GM23338 (cell line): Measurements from ENCODE around the gene FPGS. TPM values are rescaled to one million over a fixed set of nuclear protein-coding genes. Genes with fewer than 3 reads are reported as not detected.
A peak's percentile ranks its signal among the peaks of the same experiment; 100 is the strongest.

ENCODE experiments used
- ATAC-seq: fragments of 200-7000 bp; cut with Tn5 transposase; 3 replicates; pipeline ENCODE4 v1.9.1; 2020
- DNase-seq: peaks from one replicate; pipeline ENCODE4 v3.0.0-alpha.2; 2015; ENCODE audit warnings: low spot score
- H2AFZ ChIP-seq: fragments of 200-600 bp; sonication (generic); 2 replicates; pipeline ENCODE4 v1.8.0; 2016; ENCODE audit warnings: antibody characterized with exemption, mild to moderate bottlenecking, moderate library complexity
- H3F3A ChIP-seq: fragments of 200-600 bp; sonication (generic); replicated peaks from 2 replicates; pipeline ENCODE4 v1.8.0; 2017; ENCODE audit warnings: antibody characterized with exemption, mixed run types, low read depth
- H3K27ac ChIP-seq: fragments of 200-600 bp; sonication (generic); 2 replicates; pipeline ENCODE4 v1.6.1; 2016; ENCODE audit warnings: low read depth
- H3K27me3 ChIP-seq: fragments of 200-600 bp; sonication (generic); 2 replicates; pipeline ENCODE4 v1.8.0; 2016; ENCODE audit warnings: mild to moderate bottlenecking, mixed run types, moderate library complexity; ENCODE audit not compliant: insufficient read depth
- H3K36me3 ChIP-seq: fragments of 200-600 bp; sonication (generic); 2 replicates; pipeline ENCODE4 v1.8.0; 2016; ENCODE audit warnings: mild to moderate bottlenecking; ENCODE audit not compliant: insufficient read depth
- H3K4me1 ChIP-seq: fragments of 200-600 bp; sonication (generic); 2 replicates; pipeline ENCODE4 v1.8.0; 2016; ENCODE audit warnings: mild to moderate bottlenecking, moderate library complexity; ENCODE audit not compliant: insufficient read depth
- H3K4me2 ChIP-seq: fragments of 200-600 bp; sonication (generic); 2 replicates; pipeline ENCODE4 v1.7.1; 2017; ENCODE audit warnings: mixed run types
- H3K4me3 ChIP-seq: fragments of 200-600 bp; sonication (generic); 2 replicates; pipeline ENCODE4 v1.6.1; 2016; ENCODE audit warnings: mixed run types
- H3K79me2 ChIP-seq: fragments of 200-600 bp; sonication (generic); replicated peaks from 2 replicates; pipeline ENCODE4 v1.8.0; 2017; ENCODE audit warnings: mild to moderate bottlenecking; ENCODE audit not compliant: insufficient read depth
- H3K9me2 ChIP-seq: fragments of 200-600 bp; sonication (generic); 2 replicates; pipeline ENCODE4 v1.8.0; 2017; ENCODE audit not compliant: insufficient read depth
- H4K20me1 ChIP-seq: fragments of 200-600 bp; sonication (generic); replicated peaks from 2 replicates; pipeline ENCODE4 v1.8.0; 2017; ENCODE audit warnings: mild to moderate bottlenecking; ENCODE audit not compliant: insufficient read depth
- H3K27ac Mint-ChIP-seq: 2 replicates; pipeline ENCODE4 v1.8.0; 2020; ENCODE audit warnings: inconsistent platforms, mild to moderate bottlenecking, moderate library complexity, mixed read lengths
- H3K27me3 Mint-ChIP-seq: 3 replicates; pipeline ENCODE4 v1.8.0; 2022; ENCODE audit warnings: low read depth, mild to moderate bottlenecking, moderate library complexity, mixed read lengths, inconsistent platforms; ENCODE audit not compliant: insufficient read depth, poor library complexity
- H3K36me3 Mint-ChIP-seq: 3 replicates; pipeline ENCODE4 v1.8.0; 2021; ENCODE audit warnings: low read depth, mild to moderate bottlenecking, inconsistent platforms, moderate library complexity, mixed read lengths
- H3K4me1 Mint-ChIP-seq: 3 replicates; pipeline ENCODE4 v1.8.0; 2020; ENCODE audit warnings: mild to moderate bottlenecking, inconsistent platforms, mixed read lengths
- H3K4me3 Mint-ChIP-seq: 3 replicates; pipeline ENCODE4 v1.8.0; 2021; ENCODE audit warnings: moderate library complexity, mild to moderate bottlenecking, inconsistent platforms, mixed read lengths
- H3K9me3 Mint-ChIP-seq: 3 replicates; pipeline ENCODE4 v1.8.0; 2020; ENCODE audit warnings: moderate library complexity, mild to moderate bottlenecking, inconsistent platforms, mixed read lengths
- CTCF ChIP-seq, 2 experiments: fragments of 200-600 bp in 1 of 2; sonication (generic) in 1 of 2; conservative IDR thresholded peaks; 2 replicates each; pipeline versions ENCODE4 v1.5.1 to v1.6.1; 2016 to 2017; ENCODE audit warnings: antibody characterized with exemption in 2 of 2, low read depth in 2 of 2, mild to moderate bottlenecking in 2 of 2, moderate library complexity in 1 of 2
- ETS1 ChIP-seq: IDR thresholded peaks from 2 replicates; pipeline ENCODE4 v1.6.1; 2016; ENCODE audit warnings: antibody characterized with exemption
- EZH2 ChIP-seq: fragments of 200-600 bp; sonication (generic); IDR thresholded peaks from one replicate; pipeline ENCODE4 v1.8.0; 2017; ENCODE audit warnings: antibody characterized with exemption, mild to moderate bottlenecking, low read depth; ENCODE audit not compliant: unreplicated experiment
- EZH2phosphoT487 ChIP-seq: fragments of 200-600 bp; sonication (generic); IDR thresholded peaks from one replicate; pipeline ENCODE4 v1.8.1; 2018; ENCODE audit warnings: antibody characterized with exemption; ENCODE audit not compliant: unreplicated experiment
- JUNB ChIP-seq: IDR thresholded peaks from one replicate; pipeline ENCODE4 v1.6.1; 2016; ENCODE audit warnings: antibody characterized with exemption; ENCODE audit not compliant: unreplicated experiment
- ZNF331 ChIP-seq: fragments of 250-450 bp; sonication (Bioruptor Pico); IDR thresholded peaks from 2 replicates; pipeline ENCODE4 v1.5.0; 2020; ENCODE audit warnings: low read depth, mild to moderate bottlenecking, moderate library complexity
- polyA plus RNA-seq: library from polyadenylated mRNA; unstranded; fragments of >200 nt; fragmentation: Nextera tagmentation; extraction: Ambion mirVana; gene quantifications from 2 replicates; pipeline ENCODE4 v1.2.1, GENCODE V29; 2016
- total RNA-seq: library from RNA; depleted of rRNA; stranded (reverse); fragments of >200 nt; shearing (Covaris generic); gene quantifications from 2 replicates; pipeline ENCODE4 v1.2.3, GENCODE V29; 2014
- TF ChIP-seq, protein P1 (sequence below): IDR thresholded peaks from one replicate; pipeline ENCODE4 v1.6.1; 2018; ENCODE audit warnings: antibody characterized with exemption; ENCODE audit not compliant: unreplicated experiment

The FPGS gene
- total and polyA plus RNA-seq, 2 experiments from 2014 or later = 40.7 to 87.2 TPM

DNA sequence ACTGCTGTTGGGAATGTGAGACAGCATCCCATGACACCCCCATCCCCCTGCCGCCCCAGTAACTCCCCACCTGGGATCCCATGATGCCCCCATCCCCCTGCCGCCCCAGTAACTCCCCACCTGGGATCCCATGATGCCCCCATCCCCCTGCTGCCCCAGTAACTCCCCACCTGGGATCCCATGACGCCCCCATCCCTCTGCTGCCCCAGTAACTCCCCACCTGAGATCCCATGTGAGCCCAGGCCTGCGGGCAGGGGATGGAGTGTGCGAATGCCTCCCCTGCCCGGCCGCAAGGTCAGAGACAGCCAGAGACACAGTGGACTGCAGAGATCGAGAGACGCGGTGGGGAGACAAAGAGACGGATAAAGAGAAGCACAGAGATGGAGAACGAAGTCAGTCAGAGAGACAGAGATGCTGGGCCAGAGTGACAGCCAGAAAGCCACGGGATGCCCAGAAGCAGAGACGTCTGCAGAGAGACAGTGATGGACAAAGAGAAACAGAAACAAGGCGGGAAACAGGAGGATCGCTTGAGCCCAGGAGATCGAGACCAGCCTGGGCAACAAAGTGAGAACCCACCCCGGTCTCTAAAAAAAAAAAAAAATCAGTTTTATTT is 25.2 kb upstream of the FPGS start:
- H3K4me2 ChIP-seq = no peak overlapping the region
- H3K4me1 ChIP-seq = peaks cover 5% of the 10 kb centered on the region; the same call in 1 of the 2 replicates
- H3K27ac ChIP-seq = no peak overlapping the region
- H3K36me3 ChIP-seq = no peaks in the 10 kb centered on the region
- H4K20me1 ChIP-seq = no peaks in the 10 kb centered on the region
- Mint-ChIP-seq H3K27ac (no peak overlapping the region), H3K9me3 (peaks cover 2% of the 10 kb centered on the region; the same call in 1 of the 3 replicates), H3K27me3 (peaks cover 11% of the 10 kb centered on the region), H3K4me1 (peaks cover 20% of the 10 kb centered on the region), H3K4me3 (no peak overlapping the region; the same call in 2 of the 3 replicates), H3K36me3 (no peaks in the 10 kb centered on the region; the same call in 2 of the 3 replicates)
- H3K9me2 ChIP-seq = no peaks in the 10 kb centered on the region
- no peaks in the 10 kb centered on the region for H3K27me3 ChIP-seq
- no peak for DNase-seq
- ATAC-seq = no peak
- H2AFZ ChIP-seq = no peak overlapping the region
- TF ChIP-seq ZNF331 (no peak), EZH2phosphoT487 (no peak), ETS1 (no peak)
- peaks cover 8% of the 10 kb centered on the region; the same call in 1 of the 2 replicates for H3F3A ChIP-seq
- no peak overlapping the region for H3K4me3 ChIP-seq
- H3K79me2 ChIP-seq = no peaks in the 10 kb centered on the region

- no peak for TF ChIP-seq EZH2phosphoT487
- no peak for TF ChIP-seq JUNB
- TF ChIP-seq, protein P1, sequence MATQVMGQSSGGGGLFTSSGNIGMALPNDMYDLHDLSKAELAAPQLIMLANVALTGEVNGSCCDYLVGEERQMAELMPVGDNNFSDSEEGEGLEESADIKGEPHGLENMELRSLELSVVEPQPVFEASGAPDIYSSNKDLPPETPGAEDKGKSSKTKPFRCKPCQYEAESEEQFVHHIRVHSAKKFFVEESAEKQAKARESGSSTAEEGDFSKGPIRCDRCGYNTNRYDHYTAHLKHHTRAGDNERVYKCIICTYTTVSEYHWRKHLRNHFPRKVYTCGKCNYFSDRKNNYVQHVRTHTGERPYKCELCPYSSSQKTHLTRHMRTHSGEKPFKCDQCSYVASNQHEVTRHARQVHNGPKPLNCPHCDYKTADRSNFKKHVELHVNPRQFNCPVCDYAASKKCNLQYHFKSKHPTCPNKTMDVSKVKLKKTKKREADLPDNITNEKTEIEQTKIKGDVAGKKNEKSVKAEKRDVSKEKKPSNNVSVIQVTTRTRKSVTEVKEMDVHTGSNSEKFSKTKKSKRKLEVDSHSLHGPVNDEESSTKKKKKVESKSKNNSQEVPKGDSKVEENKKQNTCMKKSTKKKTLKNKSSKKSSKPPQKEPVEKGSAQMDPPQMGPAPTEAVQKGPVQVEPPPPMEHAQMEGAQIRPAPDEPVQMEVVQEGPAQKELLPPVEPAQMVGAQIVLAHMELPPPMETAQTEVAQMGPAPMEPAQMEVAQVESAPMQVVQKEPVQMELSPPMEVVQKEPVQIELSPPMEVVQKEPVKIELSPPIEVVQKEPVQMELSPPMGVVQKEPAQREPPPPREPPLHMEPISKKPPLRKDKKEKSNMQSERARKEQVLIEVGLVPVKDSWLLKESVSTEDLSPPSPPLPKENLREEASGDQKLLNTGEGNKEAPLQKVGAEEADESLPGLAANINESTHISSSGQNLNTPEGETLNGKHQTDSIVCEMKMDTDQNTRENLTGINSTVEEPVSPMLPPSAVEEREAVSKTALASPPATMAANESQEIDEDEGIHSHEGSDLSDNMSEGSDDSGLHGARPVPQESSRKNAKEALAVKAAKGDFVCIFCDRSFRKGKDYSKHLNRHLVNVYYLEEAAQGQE = no peak
- no peak for TF ChIP-seq ZNF331
- no peak for TF ChIP-seq CTCF (conservative IDR thresholded peaks at IDR 0.05; ENCODE audit: low read depth in 2 of 2)
- no peak for TF ChIP-seq EZH2
- TF ChIP-seq ETS1 = no peak
- no peaks in the 10 kb centered on the region for H3K27me3 ChIP-seq
- H3K4me2 ChIP-seq = no peak within 1 kb of the TSS; the same call in 1 of the 2 replicates
- Mint-ChIP-seq H3K4me3 (no peak within 1 kb of the TSS; the same call in 2 of the 3 replicates), H3K4me1 (peaks cover 23% of the 10 kb centered on the region), H3K36me3 (no peaks in the 10 kb centered on the region; the same call in 2 of the 3 replicates), H3K9me3 (peaks cover 2% of the 10 kb centered on the region; the same call in 1 of the 3 replicates), H3K27me3 (peaks cover 10% of the 10 kb centered on the region), H3K27ac (no peak within 1 kb of the TSS)
- H2AFZ ChIP-seq = no peak within 1 kb of the TSS
- no peak within 1 kb of the TSS for H3K27ac ChIP-seq
- no peak for DNase-seq
- no peak within 1 kb of the TSS for H3K4me3 ChIP-seq
- peaks cover 9% of the 10 kb centered on the region; the same call in 1 of the 2 replicates for H3F3A ChIP-seq
- no peaks in the 10 kb centered on the region for H3K36me3 ChIP-seq
- peak; percentile 10; the same call in 2 of the 3 replicates for ATAC-seq
- no peaks in the 10 kb centered on the region for H3K9me2 ChIP-seq
- no peaks in the 10 kb centered on the region for H4K20me1 ChIP-seq
- peaks cover 5% of the 10 kb centered on the region; the same call in 1 of the 2 replicates for H3K4me1 ChIP-seq
- no peaks in the 10 kb centered on the region for H3K79me2 ChIP-seq
These were observed 24.2 kb upstream of the FPGS start, which contains the start of gene SH2D3C for GRCh38 chr9:127778280-127779135. SH2D3C (minus strand) TSS chr9:127778666; CDS start chr9:127778627, 39 bp downstream.
